ENCODE measurements around the gene ARMC2. TPM values are rescaled to one million over a fixed set of nuclear protein-coding genes. Genes with fewer than 3 reads are reported as not detected.

ARMC2 gene
- total RNA-seq, 4 donors from 2014 or later = 3.1 to 11.1 (median 5.7) TPM

DNA sequence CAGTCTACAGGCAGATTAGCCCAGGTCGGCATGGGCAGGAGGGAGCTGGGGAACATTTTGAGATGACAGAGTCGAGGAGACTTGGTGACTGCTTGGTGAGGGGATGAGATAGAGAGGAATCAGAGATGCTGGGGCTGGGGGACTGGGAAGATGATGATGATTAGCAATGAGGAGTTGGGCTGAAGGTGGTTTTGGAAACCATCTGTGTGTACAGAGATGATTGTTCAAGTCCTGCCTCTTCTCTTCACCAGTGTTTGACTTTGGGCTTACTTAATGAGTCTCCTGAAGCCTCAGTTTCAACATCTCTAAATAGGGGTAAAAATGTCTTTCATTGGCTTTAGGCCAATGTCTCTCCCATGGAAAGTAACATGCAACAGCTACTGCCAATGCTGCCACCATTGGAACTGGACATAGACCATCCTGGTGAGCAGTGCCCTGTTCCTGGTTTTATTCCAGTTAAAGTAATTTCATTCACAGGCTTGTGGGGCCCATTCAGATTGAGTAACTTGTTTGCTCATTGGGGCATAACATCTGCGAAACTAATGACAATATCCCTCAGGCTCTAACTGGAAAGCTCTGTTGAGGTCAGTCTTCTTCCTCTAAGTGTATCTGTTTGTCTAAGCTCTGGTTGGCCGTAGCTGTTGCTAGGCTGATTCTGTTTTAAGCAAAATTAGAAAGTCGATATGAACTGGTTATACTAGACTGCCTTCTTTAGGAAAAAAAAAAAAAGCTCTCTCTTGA lies 99.1 kb downstream of the ARMC2 start:
- H3K36me3 ChIP-seq = no peaks in the 10 kb centered on the region
- peaks cover 0 to 54% (median 39%) of the 10 kb centered on the region in 4 donors for H3K4me1 ChIP-seq
- 45 to 54% methylated on average over 5 of the region's 5 CpGs for WGBS, 2 donors
- peak overlapping the region; percentile 64 to 93 (median 80) for H3K27ac ChIP-seq
- DNase-seq (ENCODE audit: low spot score in 2 of 2) = peak in 1 of 2 donors; percentile 51
- no peaks in the 10 kb centered on the region for H3K9me3 ChIP-seq
- H3K4me3 ChIP-seq = no peak overlapping the region
- TF ChIP-seq EP300 (IDR thresholded peaks at IDR 0.05) (peak; percentile 65 to 68), CTCF (IDR thresholded peaks at IDR 0.05) (no peak), POLR2A (IDR thresholded peaks at IDR 0.05) (peak in 1 of 2 donors; percentile 15)
- no peaks in the 10 kb centered on the region for H3K27me3 ChIP-seq

DNA sequence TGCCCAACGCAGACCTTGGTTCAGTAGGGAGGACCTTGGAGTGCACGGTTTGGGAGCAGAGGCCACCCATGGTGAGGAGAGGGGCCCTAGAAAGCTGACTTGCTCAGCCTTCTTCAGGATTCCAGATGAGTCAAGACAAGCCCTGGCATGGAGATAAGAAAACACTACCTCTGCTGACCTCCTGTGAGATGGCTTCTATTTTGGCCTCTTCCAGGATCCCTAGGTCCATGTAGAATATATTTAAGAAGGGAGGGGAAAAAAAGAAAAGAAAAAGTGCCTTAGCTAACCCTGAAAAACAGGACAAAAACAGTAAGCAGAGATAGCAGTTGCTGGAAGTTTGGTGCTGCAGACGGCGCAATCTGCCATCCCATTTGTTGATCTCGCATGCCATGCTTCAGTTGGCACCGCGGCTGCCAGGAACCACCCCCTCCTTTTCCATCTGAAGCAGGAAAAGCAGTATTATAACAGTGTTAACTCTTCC lies 100.0 kb downstream of the ARMC2 start:
- no peaks in the 10 kb centered on the region for H3K36me3 ChIP-seq
- no peaks in the 10 kb centered on the region for H3K27me3 ChIP-seq
- 26 to 27% methylated on average over 7 of the region's 7 CpGs for WGBS, 2 donors
- peak overlapping the region; percentile 48 to 93 (median 80) for H3K27ac ChIP-seq
- peaks cover 0 to 52% (median 39%) of the 10 kb centered on the region in 4 donors for H3K4me1 ChIP-seq
- peak; percentile 45 to 78 for TF ChIP-seq EP300 (IDR thresholded peaks at IDR 0.05)
- TF ChIP-seq CTCF (IDR thresholded peaks at IDR 0.05) = no peak
- TF ChIP-seq POLR2A (IDR thresholded peaks at IDR 0.05) = peak in 1 of 2 donors; percentile 28
- H3K4me3 ChIP-seq = no peak overlapping the region
- DNase-seq (ENCODE audit: low spot score in 2 of 2) = no peak
- no peaks in the 10 kb centered on the region for H3K9me3 ChIP-seq

DNA sequence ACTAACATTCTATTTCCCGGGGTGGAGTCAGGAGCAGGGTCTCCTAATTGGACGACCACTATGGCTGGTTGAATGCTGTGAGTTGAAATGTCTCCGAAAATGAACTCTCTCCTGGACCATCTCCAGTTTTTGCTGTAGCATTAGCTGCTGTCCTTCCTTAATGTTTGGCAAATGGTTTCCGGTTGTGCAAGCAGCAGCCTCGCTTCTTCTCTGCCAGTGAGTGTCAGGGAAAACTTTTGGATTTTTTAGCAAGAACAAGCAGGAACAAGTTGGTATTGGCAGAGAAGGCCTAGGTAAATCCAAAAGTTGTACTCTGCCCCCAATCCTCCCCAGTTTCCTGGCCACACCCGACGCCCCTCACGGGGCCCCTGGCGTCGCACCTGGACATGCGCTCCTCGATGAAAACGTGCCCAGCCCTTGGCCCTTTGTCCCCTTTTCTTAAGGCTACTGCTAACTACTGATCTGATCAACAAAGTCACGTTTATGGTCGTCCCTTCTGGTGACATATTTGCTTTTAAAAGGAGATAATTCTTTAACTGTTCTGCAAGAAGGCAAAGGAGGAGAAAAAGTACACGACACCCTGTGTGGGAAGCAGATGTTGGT lies 103.2 kb downstream of the ARMC2 start:
- DNase-seq (ENCODE audit: low spot score in 2 of 2) = no peak
- Histone ChIP-seq H3K27me3 (no peaks in the 10 kb centered on the region), H3K4me3 (no peak overlapping the region), H3K36me3 (no peaks in the 10 kb centered on the region), H3K4me1 (peaks cover 0 to 27% (median 20%) of the 10 kb centered on the region in 4 donors), H3K27ac (no peak overlapping the region), H3K9me3 (no peaks in the 10 kb centered on the region)
- 73 to 86% methylated on average over 16 of the region's 16 CpGs for WGBS, 2 donors
- TF ChIP-seq CTCF (IDR thresholded peaks at IDR 0.05) (no peak), POLR2A (IDR thresholded peaks at IDR 0.05) (no peak), EP300 (IDR thresholded peaks at IDR 0.05) (no peak)

DNA sequence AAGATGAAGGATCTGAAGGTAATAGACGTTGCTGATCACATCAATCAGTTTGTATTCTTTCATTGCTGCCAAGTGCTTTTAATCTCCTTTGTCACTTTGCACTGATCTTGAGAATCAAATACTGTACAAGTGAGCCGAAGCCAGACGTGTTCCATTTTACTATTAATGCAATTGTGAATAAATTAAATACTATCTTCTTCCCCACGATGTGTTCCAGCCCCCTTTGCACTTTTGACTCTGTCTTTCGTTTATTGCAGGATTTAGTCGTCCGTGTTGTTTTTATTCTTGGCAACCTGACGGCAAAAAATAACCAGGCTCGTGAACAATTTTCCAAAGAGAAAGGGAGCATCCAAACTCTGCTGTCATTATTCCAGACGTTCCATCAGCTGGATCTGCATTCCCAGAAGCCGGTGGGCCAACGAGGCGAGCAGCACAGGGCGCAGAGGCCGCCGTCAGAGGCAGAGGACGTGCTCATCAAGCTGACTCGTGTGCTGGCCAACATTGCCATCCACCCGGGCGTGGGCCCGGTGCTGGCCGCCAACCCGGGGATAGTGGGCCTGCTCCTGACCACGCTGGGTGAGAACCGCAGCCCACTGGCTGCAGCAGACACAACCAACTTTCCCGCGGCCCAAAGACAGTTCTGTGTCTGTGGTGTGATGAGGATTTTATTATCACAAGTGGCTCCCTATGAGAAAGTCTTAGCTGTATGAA lies 104.7 kb downstream of the ARMC2 start:
- Histone ChIP-seq H3K27ac (peak overlapping the region in 1 of 4 donors; percentile 14), H3K4me3 (no peak overlapping the region), H3K9me3 (no peaks in the 10 kb centered on the region), H3K27me3 (no peaks in the 10 kb centered on the region), H3K4me1 (peaks cover 0 to 12% (median 6%) of the 10 kb centered on the region in 4 donors), H3K36me3 (no peaks in the 10 kb centered on the region)
- TF ChIP-seq POLR2A (IDR thresholded peaks at IDR 0.05) (no peak), CTCF (IDR thresholded peaks at IDR 0.05) (no peak), EP300 (IDR thresholded peaks at IDR 0.05) (no peak)
- 65 to 68% methylated on average over 27 of the region's 27 CpGs for WGBS, 2 donors
- DNase-seq (ENCODE audit: low spot score in 2 of 2) = no peak

All from tibial nerve (tissue), 4 donors.